ENCODE data around the gene KSR2.
"Not testable (repeated sequence)": the region's sequence is repeated elsewhere in the genome, so short reads cannot be mapped to it uniquely, and the experiment has no call there.

Gene KSR2

GRCh38 chr12:117742721-117743120, 226.1 kb downstream of the KSR2 start:
- no peak for DNase-seq

GRCh38 chr12:117738233-117738632, 230.6 kb downstream of the KSR2 start:
- no peak for DNase-seq

- DNase-seq, result no peak
Observed at GRCh38 chr12:117733549-117733805, 235.3 kb downstream of the KSR2 start.

DNA sequence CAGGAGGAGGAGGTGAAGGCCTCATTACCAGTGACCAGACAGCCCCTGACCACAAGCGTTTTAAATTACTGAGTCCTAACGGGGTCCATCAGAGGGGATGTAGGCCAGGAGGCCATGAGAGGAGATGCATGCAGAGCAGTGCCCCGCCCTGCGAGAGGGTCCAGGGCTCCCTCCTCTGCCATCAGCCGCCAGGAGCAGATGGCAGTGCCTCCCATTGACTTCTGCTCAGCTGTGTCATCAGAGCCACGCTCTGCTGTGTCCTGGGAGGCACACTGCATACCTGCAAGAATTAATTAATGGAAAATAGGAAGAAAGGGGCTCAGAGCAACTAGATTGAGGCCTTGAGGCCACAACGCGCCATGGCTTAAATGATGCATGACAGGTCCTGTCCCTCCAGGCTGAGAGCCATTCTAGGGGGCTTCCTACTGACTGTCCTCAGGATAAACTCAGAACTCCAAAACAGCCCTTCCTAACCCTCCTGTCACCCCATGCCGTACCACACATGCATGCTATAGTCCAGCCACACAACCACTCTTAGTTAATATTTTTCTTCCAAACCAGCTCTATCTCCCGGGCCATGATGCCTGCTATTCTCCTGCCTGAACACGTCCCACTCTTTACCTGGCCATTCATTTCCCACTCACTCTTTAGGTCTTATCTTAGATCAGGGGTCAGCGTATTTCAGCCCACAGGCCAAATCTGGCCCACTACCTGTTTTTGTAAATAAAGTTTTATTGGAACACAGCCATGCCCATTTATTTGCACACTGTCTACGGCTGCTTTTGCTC, 235.8 kb downstream of the KSR2 start:
- no peak for DNase-seq

DNA sequence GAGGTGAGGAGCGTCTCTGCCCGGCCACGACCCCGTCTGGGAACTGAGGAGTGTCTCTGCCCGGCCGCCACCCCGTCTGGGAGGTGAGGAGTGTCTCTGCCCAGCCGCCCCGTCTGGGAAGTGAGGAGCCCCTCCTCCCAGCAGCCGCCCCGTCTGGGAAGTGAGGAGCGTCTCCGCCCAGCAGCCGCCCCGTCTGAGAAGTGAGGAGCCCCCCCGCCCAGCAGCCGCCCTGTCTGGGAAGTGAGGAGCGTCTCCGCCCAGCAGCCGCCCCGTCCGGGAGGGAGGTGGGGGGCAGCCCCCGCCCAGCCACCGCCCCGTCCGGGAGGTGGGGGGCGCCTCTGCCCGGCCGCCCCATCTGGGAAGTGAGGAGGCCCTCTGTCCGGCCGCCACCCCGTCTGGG, 237.7 kb downstream of the KSR2 start:
- not testable (repeated sequence) for DNase-seq

- DNase-seq, result no peak
Observed at GRCh38 chr12:117727301-117727700, 241.5 kb downstream of the KSR2 start.

- no peak for DNase-seq
Observed at GRCh38 chr12:117724543-117724942, 244.2 kb downstream of the KSR2 start.

DNA sequence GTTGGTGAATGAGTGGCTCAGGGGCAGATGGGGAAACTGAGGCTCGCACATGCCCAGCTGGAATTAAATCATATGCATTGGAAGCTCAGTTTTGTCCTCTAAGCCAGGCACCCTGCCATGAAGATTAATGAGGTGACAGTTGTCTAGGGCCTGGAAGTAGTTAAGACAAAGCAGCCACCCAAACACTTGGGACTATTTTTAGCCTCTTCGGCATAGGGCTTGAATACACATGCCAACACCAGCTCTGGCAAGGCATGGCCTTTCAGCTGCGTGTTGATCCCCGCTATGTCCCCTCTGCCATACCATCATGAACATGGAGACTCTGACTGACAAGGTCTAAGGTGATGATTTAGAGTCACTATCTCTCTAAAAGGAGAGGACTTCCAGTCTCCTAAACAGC, 250.2 kb downstream of the KSR2 start:
- DNase-seq, result no peak

DNA sequence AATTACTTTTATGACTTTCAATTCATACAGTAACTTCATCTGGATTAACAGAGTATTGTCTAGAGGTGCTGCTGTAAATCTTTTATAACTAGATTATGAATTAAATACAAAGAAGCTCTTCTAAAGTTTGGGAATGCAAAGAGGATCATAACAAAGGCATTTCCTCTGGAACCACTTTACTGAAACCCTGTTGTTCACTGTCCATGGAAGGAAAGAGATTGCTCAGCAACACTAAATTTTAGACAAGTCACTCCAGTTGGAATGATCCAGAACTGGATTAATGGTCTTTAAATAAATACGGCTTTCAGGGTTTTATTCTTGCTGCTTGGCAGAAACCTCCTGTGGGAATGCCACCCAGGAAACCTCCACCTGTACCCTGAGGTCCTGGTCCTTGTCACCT, 250.6 kb downstream of the KSR2 start:
- DNase-seq, result no peak

- no peak for DNase-seq
Observed at GRCh38 chr12:117714203-117714602, 254.6 kb downstream of the KSR2 start.

DNA sequence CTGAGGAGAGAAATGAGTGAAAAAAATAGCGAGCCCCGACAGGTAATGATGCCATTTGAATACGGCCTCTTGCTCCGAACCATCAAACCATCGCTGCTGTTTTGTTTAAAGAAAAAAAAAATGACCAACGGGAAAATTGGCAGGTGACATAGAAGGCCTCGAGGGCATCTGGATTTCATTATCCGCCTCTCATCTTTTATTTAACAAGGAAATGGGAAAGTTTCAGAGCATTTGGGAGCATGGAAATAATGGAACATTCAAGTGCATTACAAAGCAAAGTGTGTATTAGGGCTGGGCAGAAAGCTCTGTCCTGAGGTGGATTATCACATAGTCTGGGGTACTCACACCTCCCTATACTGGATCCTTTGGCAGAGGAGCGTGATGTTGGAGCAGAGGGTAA, 258.7 kb downstream of the KSR2 start:
- no peak for DNase-seq

GRCh38 chr12:117707861-117708260, 260.9 kb downstream of the KSR2 start:
- no peak for DNase-seq

DNA sequence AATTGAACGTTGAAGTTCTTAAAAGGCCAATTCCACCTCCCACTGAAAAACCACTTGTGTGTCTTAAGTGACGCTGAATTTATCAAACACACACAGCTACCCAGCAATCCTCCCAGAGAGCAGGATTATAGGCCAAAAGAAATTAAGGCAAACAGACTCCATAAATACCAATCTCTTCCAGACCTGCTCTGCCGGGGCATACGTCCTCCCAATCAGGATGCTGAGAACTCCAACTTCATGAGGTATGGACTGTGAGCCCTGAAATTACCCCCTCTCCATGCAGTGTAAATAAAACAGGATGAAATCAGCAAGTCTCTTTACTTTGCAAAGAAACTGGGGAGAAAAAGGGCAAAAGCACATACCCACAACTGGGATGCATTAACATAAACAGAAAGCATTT, 265.2 kb downstream of the KSR2 start:
- no peak for DNase-seq

DNA sequence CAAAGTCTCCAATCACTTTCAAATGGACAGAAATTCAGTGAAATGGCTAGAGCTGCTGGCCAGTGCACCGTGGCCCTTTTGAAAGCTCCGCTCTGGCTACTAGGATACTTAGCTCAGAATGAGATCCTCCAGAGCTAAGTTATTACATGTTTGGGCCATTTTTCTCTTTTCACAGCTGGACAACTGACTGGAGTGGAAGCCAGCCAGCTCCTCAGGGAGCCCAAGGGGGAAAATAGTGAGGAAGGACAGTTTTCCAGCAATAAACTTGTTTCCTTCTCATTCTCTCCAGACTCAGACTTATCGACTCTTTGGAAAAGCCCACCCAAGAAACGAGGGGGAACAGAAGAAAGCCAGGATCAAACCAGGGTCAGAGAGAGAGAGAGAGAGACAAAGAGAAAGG, 266.0 kb downstream of the KSR2 start:
- no peak for DNase-seq

GRCh38 chr12:117699575-117699974, 269.2 kb downstream of the KSR2 start:
- DNase-seq, result no peak

- no peak for DNase-seq
Observed at GRCh38 chr12:117699118-117699517, 269.7 kb downstream of the KSR2 start.

DNA sequence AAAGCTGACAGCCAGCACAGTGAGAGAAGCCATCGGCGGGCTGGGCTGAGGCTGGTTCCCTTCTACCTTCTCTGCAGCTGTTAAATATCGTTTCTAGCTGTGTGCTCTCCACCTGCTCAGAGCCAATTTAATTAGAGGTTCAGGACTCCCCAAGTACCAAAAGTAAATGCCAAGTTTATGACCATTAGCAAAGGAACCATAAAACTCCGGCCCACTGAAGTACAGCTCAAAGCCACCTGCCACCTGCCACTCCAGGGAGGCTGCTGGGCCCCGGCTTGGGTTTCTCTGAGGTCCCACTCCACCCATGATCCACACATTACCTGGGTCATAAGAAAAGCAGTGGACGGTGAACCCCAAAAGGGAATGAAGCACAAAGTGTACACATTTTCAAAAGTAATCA, 272.8 kb downstream of the KSR2 start:
- DNase-seq, result no peak

GRCh38 chr12:117692512-117692911, 276.3 kb downstream of the KSR2 start:
- no peak for DNase-seq

DNA sequence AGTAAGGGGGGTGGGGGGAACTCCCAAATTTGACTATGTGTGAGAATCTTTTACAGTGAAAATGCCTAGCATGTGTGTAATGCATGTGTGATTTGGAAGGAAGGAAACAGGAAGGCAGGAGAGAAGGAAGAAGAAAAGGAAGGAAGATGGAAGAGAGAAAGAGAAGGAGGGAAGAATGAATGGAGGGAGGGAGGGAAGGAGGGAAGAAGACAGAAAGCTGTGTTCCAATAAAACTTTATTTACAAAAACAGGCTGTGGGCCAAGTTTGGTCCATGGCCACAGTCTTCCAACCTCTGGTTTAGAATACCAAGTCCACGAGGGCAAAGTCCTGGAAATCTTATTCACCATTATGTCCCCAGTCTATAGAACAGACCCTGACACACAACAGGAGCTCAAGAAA, 278.9 kb downstream of the KSR2 start:
- DNase-seq, result no peak

- DNase-seq, result no peak
Observed at GRCh38 chr12:117688446-117688845, 280.3 kb downstream of the KSR2 start.

GRCh38 chr12:117686911-117687377, 281.8 kb downstream of the KSR2 start:
- DNase-seq, result no peak

GRCh38 chr12:117686210-117686609, 282.6 kb downstream of the KSR2 start:
- no peak for DNase-seq

- DNase-seq, result peak; percentile 23
Observed at GRCh38 chr12:117685110-117685926, 283.5 kb downstream of the KSR2 start.

DNA sequence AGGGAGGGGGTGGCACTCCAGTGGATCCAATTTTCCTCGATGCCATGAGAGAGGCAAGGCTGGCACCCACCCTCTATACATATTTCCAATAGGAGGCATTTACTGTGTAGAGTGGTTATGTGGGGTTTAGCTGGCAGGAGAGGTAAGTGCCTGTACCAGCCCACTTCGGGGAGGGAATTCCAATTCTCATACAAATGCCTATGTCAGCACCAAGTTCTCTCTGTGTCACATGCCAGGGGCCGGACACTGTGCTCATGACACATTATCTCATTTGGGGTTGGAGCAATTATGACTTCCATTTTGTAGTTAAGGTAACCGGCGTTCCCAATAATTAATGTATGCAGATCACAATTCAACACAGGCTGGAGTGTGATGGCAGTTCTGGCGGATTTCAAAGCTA, 284.3 kb downstream of the KSR2 start:
- no peak for DNase-seq

DNA sequence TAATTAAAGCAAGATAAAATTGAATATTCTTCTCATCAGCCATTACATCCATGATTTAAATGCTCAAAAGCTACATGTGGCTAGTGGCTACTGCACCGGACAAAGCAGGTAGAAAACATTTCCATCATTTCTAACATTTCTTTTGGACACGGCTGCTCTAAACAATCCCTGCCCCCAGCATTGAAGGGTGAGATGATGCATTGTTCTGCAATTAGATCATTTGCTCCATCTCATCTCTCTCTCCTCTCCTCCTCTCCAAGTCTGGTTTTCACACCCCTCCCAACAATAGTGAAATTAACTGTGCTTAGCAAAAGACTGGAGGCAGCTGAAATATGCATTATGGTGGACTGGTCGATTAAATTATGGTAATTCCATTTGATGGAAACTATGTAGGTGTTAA, 288.5 kb downstream of the KSR2 start:
- no peak for DNase-seq
